ENCODE data around the gene LRP8.

Gene LRP8

DNA sequence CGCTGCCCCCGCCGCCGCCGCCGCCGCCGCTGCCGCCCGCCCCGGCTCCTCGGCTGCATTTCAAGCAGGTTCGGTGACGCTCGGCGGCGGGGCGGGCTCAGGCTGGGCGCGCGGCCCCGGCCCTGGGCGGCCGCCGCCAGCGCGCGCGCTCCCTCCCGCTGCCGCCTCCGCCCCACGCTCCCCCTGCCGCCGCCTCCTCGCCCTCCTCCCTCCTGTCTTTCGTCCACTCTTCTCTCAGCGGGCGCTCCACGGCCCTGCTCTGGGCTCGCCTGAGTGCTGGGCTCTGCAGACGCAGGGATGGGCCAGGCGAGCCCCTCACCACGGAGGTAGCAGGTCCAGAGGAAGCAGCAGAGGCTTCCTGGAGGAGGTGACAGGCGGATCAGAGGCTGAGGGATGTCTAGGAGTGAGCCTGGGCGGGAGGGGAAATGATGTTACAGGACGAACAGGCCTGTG, at the start of gene LRP8:
LRP8 (minus strand) TSS at position 62 of the 453 bp plus-strand sequence. CDS start 158 bp downstream, outside the sequence.
- DNase-seq, result peak; percentile 81

DNA sequence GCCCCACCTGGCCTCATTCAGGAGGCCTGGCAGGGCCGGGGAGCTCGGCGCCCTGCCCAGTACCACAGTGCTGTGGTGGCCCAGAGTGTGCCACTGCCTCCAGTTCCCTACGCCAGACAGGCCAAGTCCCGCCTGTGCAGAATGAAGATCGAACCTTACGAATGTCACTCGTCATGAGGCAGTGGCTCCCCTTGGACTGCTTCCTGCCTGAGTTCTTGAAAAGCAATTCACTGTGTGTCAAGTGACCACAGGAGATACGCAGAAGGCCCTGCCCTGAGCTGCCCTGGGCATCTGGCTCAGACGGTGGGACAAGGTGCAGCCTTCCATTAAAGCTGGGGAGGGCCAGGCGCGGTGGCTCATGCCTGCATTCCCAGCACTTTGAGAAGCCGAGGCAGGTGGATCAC, 49.6 kb upstream of the LRP8 start:
- no peak for DNase-seq

DNA sequence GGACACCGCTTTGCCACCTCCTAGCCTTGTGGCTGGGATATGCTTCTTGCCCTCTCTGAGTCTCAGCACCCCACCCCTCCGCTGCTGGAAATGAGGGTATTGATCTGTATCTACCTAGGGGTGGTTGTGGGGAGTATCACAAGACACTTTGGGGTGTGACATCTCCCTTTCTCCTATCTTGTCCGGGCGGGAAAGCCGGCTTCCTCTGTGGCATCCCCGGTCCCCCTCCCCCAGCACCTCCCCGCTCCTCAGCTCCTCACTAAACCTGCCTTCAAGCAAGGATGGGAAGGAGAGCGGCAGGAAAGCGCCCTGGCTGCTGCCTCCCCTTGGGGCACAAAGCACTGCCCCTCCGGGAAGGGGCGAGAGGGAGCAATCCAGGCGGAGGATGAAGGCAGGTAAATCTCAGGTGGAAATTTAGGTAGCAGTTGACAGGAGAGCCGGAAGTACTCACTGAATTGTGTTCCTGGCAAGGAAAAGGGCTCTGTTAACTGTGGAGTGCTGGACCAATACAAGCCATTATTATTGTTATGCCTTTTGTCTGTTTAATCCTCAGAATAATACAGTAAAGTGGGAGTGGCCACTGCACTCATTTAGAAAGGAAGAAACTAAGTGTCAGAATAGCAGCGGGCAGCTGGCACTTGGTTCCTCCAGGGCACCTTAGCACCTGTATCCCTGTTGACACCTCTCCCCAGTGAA, 49.0 kb upstream of the LRP8 start:
- DNase-seq, result no peak

DNA sequence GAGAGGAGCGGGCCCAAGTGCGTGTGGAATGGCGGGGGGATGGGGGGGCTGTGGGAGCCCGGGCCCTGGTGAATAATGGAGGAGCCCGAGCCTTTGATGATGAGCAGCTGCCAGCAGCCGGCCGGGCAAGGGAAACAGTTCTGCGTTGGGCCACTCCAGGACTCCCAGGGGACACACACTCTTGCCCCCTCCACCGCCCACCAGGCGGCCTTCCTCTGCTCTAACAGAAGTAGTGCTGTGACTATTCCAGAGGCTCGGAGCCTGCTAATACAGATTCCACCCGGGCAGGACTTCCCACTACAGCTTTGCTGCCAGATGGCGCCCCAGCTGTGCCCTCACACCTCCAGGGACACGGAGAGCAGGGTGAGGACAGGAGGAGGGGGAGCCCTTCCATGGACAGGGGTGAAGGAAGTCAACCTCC, 48.2 kb upstream of the LRP8 start:
- DNase-seq, result no peak

DNA sequence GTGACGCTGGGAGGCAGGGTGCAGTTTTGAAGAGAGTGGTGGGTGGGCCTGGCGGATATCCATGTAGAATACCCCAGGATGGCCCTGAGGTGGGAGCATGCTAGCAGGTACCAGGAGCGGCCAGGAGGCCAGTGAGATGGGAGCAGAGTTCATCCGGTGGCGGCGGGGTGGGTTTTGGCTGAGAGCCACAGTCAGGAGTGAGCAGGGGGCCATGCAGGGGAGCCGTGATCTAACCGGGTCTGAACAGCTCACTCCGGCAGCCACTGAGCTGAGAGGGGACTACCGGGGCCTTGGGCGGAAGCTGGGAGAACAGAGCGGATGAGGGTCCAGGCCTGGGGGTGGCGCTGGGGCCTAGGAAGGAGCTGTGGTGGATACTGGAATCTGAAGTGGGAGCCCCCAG, 47.6 kb upstream of the LRP8 start:
- no peak for DNase-seq

DNA sequence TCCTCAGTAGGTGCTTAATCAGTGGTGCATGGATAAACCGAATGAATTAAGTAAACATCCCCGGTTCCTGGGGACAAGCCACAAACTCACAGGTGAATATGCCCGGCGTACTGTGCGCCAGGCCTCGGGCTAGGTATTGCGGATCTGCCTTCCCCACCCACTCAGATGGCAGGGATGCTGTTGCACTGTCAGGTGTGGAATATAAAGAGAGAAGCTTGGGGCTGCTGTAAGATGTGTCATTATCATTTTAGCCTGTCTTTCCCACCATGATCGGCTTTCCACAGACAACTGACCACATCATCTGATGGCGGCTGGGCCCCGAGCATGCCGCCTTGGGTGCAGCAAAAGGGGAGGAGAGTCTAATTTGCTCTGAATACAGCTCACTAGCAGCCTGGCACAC, 45.4 kb upstream of the LRP8 start:
- no peak for DNase-seq

DNA sequence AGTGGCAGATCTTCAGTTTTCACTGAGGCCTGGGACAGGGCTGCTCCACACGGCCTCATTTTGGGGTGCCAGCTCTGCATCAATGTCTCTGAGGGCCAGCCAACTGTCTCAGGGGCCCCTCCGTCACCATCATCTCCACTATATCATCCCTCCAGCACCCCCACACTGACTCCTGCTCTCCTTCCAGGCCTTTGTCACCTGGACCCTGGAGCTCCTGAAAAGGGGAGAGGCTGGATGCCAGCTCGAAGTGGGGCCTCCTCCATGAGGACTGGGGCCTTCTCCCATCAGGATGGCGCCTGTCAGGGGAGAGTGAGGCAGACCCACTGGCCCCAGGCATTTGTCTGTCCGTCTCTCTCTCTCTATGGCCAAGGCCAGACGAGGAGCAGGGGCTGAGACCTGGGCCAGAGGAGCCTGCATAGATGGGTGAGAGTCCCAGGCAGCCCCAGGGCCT, 44.7 kb upstream of the LRP8 start:
- DNase-seq, result no peak

DNA sequence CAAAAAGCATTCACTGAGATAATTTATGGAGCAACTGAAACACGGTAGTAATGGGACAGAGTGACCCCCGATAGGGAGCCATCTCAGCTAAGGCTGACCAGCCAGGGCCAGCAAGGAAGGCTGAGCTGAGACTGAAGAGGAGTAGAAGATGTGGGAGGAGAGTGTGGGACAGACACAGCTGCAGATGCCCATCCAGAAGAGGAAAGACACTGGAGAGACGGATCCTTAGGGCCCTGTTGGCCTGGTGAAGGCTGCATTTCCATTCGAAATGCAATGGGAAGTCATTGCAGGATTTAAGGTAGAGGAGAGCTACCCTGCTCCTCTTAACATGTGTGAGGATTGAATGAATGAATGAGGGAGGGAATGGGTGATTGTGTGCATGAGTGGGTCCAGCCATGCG, 44.0 kb upstream of the LRP8 start:
- DNase-seq, result no peak

DNA sequence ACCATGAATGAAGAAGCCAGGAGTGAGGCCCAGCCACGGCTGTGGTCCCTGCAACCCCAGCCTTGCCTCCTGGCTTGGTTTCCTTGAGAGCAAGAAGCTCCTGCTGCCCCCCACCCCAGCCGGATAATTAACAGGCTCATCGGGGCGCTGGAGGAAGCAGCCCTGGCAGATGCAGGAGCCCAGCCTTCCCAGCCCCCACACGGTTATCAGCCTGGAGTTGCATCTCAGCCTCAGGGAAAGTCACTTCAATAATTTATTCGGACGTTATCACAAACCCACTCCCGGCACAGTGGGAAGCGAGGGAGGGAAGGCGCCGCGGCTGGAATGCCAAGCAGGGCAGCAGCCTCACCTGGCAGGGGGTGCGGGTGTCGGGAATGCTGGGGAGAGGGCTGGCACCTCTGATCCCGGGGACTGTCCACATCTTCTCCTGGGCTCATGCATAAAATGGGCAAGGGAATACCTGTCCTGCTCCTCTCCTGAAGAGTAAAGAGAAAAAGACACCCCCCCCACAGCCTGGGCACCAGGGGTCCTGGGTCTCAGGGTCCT, 43.3 kb upstream of the LRP8 start:
- no peak for DNase-seq

DNA sequence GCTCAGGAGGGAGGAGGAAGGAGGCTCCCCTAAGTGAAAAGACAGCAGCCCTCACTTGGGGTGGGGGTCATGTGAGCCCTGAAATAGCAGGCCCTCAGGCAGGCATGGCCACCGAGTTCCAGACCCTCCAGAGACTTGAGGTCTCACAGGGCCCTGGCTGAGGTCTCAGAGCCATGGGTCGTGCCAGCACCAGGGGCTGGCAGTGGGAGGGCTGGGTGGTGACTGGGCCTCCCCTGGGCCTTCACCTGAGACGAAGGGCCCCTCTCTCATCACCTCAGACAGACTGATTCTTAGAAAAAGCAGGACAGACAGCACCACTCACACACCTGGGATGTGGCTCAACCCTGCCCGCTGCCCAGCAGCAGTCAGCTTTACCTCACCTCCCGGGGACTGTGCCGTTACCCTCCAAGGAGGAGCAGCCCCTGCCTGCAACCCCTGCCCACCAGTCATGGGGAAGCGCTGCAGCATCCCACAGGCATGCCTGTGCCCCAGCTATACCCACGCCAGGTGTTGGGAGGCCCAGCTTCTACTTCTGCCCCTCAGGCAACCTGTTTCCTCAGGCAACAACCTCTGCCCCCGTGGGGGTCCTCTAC, 42.6 kb upstream of the LRP8 start:
- no peak for DNase-seq

DNA sequence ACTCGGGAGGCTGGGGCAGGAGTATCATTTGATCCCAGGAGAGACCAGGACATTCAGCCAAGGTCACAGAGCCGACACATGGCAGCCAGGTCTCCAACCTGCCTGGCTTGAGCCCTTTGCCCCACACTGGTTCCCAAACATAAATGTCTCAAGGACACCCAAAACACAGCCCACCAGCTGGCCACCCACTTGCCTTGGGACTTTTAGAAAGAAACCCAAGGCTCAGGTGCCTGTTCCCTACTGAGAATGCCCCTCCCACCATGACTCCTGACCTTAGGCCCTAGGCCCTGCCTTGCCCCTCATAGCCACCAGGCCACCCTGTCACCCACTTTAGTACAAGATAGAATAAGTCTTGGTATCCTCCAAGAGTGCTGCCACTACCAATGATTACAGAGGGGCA, 41.9 kb upstream of the LRP8 start:
- DNase-seq, result no peak

DNA sequence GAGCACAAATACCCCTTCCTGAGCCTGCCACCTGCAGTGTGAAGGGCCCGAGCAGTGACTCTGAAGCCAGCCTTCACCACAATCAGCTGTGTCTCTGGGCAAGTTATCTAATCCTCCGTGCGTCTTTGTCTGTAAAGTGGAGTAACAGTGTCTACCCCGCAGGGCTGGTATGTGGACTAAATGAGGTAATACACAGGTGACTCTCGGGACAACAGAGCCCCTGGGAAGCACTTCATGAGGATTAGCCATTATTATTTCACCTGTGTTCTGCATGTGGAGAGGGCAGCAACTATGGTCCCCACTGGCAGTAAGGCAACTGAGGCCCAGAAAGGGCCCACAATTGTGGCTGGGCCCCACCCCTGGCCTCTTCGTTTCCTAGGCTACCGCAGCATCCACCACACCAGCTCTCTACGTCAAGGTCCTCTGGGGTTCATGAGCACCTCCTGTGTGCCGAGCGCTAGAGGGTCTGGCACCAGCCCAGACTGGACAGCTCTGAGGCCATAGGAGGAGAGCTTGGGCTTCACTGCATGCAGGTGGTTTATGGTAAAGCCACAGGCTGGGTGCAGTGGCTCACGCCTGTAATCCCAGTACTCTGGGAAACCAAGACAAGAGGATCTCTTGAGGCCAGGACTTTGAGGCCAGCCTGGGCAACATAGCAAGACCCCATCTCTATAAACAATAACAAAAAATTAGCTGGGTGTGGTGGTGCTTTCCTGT, 41.3 kb upstream of the LRP8 start:
- no peak for DNase-seq

DNA sequence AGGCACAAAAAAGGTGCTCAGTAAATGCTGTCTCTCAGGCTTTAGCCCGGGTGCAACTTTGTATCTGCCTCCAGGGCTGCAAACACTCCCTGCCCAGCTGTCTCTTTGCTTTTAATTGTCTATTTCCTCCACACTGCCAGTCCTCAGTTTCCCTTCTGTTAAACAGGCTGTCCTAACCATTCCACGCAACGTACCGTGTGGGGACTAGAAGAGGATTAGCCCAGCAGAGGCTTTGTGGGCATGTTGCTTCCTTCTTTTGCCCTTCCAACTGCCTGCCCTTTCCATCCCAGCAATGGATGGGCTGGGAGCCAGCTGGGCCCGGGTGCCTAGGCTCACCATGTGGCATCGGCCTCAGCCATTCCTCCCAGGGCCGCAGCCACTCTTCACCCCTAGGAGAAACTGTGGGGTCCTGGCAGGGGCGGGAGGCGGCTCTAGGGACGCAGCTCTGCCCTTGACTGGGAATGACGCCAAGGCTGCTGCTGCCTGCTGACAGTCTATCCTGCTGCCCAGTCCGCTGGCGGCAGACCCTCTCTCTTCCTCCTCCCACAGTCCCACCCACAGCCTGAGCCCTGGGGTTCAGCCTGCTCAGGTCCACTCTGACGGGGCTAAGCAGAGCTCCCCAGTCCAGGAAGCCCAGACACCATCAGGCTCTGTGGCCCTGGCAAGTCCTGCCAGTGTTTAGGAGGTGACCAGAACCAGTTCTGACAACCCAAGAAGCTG, 40.6 kb upstream of the LRP8 start:
- no peak for DNase-seq

DNA sequence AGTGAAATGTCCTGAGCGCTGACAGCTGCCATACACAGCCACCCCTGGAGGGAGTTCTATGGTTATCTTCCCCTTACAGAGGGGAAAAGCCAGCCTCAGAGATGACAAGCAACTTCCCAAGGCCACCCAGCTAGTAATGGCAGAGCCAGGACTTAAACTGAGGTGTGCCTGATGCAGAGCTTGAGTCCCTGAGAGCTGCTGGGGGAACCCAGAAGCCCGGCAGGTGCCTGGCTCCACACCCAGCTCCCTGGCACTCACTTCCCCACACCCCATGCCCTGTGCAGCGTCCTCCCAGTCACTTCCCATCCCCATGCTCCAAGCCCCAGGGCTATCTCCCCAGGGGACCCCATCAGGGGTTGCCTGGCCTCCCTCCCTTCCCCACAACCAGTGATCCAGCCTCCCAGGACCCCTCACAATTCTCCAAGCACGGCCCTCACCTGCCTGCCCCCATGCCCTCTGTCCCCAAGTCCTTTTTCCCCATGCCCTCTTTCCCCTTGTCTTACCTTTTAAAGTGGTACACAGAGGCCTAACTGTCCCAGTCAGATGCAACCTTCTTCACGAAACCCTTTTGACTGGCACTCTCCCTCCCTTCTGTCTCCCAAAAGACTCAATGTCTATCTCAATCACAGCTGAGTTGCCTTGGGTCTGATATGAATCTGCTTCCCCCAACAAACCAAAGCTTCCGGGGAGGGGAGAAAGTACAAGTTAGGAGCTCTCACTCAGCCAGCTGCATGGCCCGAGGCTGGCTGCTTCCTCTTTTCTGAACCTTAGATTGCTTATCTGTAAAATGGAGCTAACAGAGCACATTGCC, 39.8 kb upstream of the LRP8 start:
- peak; percentile 17 for DNase-seq

DNA sequence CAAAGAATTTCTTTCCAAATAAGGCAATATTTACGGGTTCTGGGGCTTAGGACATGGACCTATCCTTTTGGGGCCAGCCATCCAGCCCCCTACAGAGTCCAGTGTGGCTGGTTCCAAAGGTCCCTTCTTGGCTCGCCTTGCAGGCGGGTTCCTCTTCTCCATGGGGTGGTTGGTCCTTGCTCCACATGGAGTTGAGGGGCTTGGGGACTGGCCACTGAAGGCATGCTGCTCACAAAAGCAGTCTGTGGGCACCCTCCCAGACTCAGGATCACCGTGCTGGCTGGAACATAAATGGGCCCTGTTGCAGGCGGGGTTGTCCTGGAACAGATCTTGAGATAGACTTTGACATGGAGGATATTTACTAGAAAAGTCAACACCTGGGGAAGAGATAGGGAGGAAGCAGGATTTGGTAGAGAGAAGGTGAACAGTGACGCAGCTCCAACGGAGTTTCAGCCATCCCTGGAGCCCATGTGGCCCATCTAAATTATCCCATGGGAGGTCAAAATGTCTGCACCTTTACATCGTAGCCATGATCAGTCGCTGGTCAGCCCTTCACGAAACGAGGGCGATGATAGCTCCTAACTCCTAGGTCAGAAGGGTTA, 39.1 kb upstream of the LRP8 start:
- DNase-seq, result peak; percentile 14

DNA sequence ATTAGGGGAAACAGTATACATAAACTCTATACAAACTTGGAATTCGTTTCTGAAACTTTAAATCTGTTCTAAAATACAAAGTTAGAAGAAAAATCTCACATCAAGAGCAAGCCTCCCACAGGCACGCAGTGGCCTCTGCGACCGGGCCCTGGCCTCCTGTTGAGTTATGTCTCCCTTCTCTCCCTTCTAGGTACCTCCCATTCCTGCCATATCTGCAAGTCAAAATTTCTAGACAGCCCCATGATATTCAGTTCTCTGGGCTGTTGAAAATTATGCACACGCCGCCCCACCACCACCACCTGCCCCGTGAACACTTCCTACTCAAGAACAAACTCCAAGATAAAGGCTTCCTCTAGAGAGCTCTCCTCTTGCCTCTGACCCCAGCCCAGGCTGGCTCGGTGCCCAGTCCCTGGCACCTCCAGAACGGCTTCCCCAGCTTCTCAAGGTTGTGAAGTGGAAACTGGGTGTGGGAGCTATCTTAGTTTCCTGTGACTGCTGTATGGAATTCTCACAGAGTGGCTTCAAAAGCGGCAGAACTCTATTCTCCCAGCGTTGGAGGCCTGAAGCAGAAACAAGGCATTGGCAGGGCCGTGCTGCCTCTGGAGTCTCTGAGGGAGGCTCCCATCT, 37.7 kb upstream of the LRP8 start:
- no peak for DNase-seq

DNA sequence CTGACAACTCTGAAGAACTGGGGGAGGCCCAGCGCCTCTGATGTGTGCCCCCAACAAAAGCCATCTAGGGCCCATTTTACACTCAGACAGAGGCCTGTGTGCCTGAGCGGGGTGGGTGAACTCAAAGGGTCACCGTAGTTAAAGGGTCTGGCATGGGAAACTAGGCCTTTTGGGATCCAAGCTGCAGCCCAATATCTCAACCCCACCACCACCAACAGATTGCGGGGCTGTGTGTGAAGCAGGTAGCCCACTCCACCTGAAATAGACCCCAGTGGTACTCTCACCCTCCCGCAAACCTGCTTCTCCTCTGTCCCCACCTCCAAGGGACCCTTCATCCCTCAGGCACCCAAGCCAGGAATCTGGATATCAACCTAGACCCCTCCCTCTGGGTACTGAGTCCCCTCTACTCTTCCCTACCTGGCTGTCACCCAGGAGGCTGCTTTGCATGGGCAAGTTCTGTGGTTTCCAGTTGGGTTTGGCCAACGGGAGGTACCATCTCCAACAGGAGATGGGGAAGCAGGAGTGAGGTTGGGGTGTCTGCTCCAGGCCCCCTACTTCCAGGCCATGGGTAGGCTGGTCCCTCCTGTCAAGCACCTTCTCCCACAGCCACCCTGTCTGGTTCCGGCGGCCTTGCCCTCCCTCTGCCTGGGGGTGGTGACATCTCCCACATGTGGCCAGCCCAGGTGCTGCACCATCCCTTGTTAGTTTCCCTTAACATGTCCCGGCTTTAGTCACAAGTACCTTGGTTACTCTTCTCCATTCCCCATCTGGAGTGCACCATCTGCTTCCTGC, 35.2 kb upstream of the LRP8 start:
- DNase-seq, result no peak

DNA sequence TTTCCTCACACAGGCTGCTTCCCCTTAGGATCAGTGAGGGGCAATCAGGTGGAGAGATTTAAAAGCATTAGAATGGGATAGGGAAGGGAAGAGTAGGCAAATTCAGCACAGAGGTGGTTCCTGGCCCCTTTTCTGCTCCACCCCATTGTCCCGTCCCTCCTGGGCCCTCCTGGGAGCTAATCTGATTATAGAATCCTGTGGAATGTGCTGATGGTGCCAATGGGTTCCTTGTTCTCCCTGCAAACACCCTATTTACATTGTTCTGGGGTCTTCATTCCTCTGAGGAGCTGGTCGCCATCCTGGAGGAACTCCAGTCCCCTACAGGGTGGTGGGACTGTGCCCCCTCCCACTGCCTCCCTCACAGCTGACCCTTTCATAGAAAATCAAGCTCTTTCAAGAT, 34.4 kb upstream of the LRP8 start:
- DNase-seq, result no peak

DNA sequence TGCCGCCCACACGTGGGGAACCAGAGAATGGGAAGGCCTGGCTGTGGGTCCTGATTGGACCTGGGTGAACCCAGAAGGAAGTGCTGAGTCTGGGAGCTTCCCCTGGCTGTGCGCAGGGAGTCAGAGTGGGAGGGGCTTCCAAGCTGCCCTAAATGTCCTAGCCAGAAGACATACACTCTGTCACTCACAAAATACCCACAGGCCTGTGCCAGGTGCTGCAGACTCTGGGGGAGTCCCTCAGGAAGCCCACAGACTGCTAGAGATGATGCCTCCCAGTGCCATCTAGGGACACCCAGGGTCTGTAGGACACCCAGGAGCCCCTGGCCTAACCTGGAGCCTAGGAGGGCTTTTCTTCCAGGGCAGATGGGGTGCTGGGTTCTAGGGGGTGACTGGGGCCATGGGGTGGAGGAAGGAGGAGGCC, 33.7 kb upstream of the LRP8 start:
- DNase-seq, result no peak

DNA sequence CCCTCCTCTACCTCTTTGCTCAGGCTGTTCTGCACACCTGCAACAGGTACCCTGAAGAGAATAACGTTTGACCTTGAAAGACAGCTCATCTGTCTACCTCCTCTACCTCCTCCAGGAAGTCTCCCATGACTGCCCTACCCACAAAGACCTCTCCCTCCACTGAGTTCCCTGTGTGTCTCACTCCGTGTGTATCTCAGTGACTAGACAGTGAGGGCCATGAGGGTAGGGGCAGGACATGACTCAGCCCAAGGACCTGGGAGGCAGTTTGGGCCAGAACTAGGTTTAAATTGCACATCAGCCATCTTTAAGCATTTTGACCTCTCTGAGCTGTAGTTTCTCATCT, 32.0 kb upstream of the LRP8 start:
- no peak for DNase-seq

All from activated T-cell treated with anti-CD3 and anti-CD28 coated beads, Interleukin-2, amount 50 U/mL, for 1 hour (primary cell).